HEK293 (cell line): ENCODE data around the gene RPL10A.

ENCODE experiments used
- EGR2 ChIP-seq: fragments of 450-650 bp; formaldehyde crosslinking; IDR thresholded peaks from 2 replicates; pipeline ENCODE4 v1.5.1; 2016; ENCODE audit warnings: low read depth, missing biosample characterization, missing genetic modification characterization
- HOXA7 ChIP-seq: sonication (generic); formaldehyde crosslinking; IDR thresholded peaks from 2 replicates; pipeline ENCODE4 v1.8.1; 2022; ENCODE audit warnings: missing genetic modification reagents, borderline replicate concordance
- MZF1 ChIP-seq: fragments of 450-650 bp; formaldehyde crosslinking; IDR thresholded peaks from 2 replicates; pipeline ENCODE4 v1.5.1; 2017; ENCODE audit warnings: missing biosample characterization, missing genetic modification characterization, borderline replicate concordance
- RBAK ChIP-seq: fragments of 450-650 bp; formaldehyde crosslinking; IDR thresholded peaks from 2 replicates; pipeline ENCODE4 v1.5.1; 2016; ENCODE audit warnings: missing biosample characterization, missing genetic modification characterization
- TCF7L2 ChIP-seq: IDR thresholded peaks from 2 replicates; pipeline ENCODE4 v1.6.1; 2011; ENCODE audit warnings: low read depth, mild to moderate bottlenecking, inconsistent platforms, low read length, moderate library complexity, borderline replicate concordance
- ZBTB11 ChIP-seq: fragments of 450-650 bp; formaldehyde crosslinking; conservative IDR thresholded peaks from 2 replicates; pipeline ENCODE4 v1.5.1; 2016; ENCODE audit warnings: low read depth, missing biosample characterization, missing genetic modification characterization
- ZBTB7A ChIP-seq: fragments of 450-650 bp; formaldehyde crosslinking; IDR thresholded peaks from 2 replicates; pipeline ENCODE4 v1.5.1; 2016; ENCODE audit warnings: low read depth, missing biosample characterization, missing genetic modification characterization
- ZBTB8A ChIP-seq: fragments of 450-650 bp; formaldehyde crosslinking; IDR thresholded peaks from 2 replicates; pipeline ENCODE4 v1.5.1; 2016; ENCODE audit warnings: missing biosample characterization, missing genetic modification characterization
- ZFP37 ChIP-seq: fragments of 450-650 bp; formaldehyde crosslinking; IDR thresholded peaks from 2 replicates; pipeline ENCODE4 v1.5.1; 2016; ENCODE audit warnings: missing biosample characterization, missing genetic modification characterization
- ZFP69B ChIP-seq: fragments of 450-650 bp; formaldehyde crosslinking; IDR thresholded peaks from 2 replicates; pipeline ENCODE4 v1.5.1; 2016; ENCODE audit warnings: missing biosample characterization, missing genetic modification characterization
- ZNF114 ChIP-seq: fragments of 450-650 bp; formaldehyde crosslinking; IDR thresholded peaks from 2 replicates; pipeline ENCODE4 v1.5.0; 2017; ENCODE audit warnings: missing biosample characterization, missing genetic modification characterization
- ZNF121 ChIP-seq: fragments of 450-650 bp; formaldehyde crosslinking; IDR thresholded peaks from 2 replicates; pipeline ENCODE4 v1.5.1; 2016; ENCODE audit warnings: missing biosample characterization, missing genetic modification characterization
- ZNF132 ChIP-seq: fragments of 450-650 bp; formaldehyde crosslinking; IDR thresholded peaks from 2 replicates; pipeline ENCODE4 v1.5.1; 2017; ENCODE audit warnings: missing biosample characterization, missing genetic modification characterization, borderline replicate concordance
- ZNF138 ChIP-seq: fragments of 450-650 bp; formaldehyde crosslinking; IDR thresholded peaks from 2 replicates; pipeline ENCODE4 v1.5.1; 2016; ENCODE audit warnings: missing biosample characterization, missing genetic modification characterization, borderline replicate concordance
- ZNF155 ChIP-seq: fragments of 450-650 bp; formaldehyde crosslinking; IDR thresholded peaks from 2 replicates; pipeline ENCODE4 v1.5.1; 2016; ENCODE audit warnings: missing biosample characterization, missing genetic modification characterization
- ZNF169 ChIP-seq: fragments of 450-650 bp; formaldehyde crosslinking; IDR thresholded peaks from 2 replicates; pipeline ENCODE4 v1.5.1; 2016; ENCODE audit warnings: missing biosample characterization, missing genetic modification characterization
- ZNF2 ChIP-seq: fragments of 450-650 bp; formaldehyde crosslinking; IDR thresholded peaks from 2 replicates; pipeline ENCODE4 v1.5.1; 2016; ENCODE audit warnings: missing biosample characterization, missing genetic modification characterization
- ZNF221 ChIP-seq: fragments of 450-650 bp; formaldehyde crosslinking; IDR thresholded peaks from 2 replicates; pipeline ENCODE4 v1.5.1; 2017; ENCODE audit warnings: missing biosample characterization, missing genetic modification characterization, borderline replicate concordance
- ZNF266 ChIP-seq: fragments of 450-650 bp; formaldehyde crosslinking; IDR thresholded peaks from 2 replicates; pipeline ENCODE4 v1.5.1; 2016; ENCODE audit warnings: missing biosample characterization, missing genetic modification characterization, low read depth
- ZNF274 ChIP-seq, 2 experiments: fragments of 200-500 bp in 1 of 2; fragments of 450-650 bp in 1 of 2; sonication (Bioruptor generic) in 1 of 2; formaldehyde crosslinking in 1 of 2; IDR thresholded peaks; 2 replicates each; pipeline versions ENCODE4 v1.5.1 to v1.6.1; 2014 to 2016; ENCODE audit warnings: borderline replicate concordance in 1 of 2, inconsistent platforms in 1 of 2, low read length in 1 of 2, missing biosample characterization in 1 of 2, missing genetic modification characterization in 1 of 2
- ZNF341 ChIP-seq: fragments of 450-650 bp; formaldehyde crosslinking; IDR thresholded peaks from 2 replicates; pipeline ENCODE4; 2016; ENCODE audit warnings: low read depth, missing biosample characterization, missing genetic modification characterization
- ZNF394 ChIP-seq: fragments of 450-650 bp; formaldehyde crosslinking; IDR thresholded peaks from 2 replicates; pipeline ENCODE4 v1.5.1; 2016; ENCODE audit warnings: missing biosample characterization, missing genetic modification characterization, mild to moderate bottlenecking, moderate library complexity, borderline replicate concordance
- ZNF473 ChIP-seq: fragments of 450-650 bp; formaldehyde crosslinking; IDR thresholded peaks from 2 replicates; pipeline ENCODE4 v1.5.1; 2017; ENCODE audit warnings: missing biosample characterization, missing genetic modification characterization
- ZNF510 ChIP-seq: fragments of 450-650 bp; formaldehyde crosslinking; IDR thresholded peaks from 2 replicates; pipeline ENCODE4 v1.5.1; 2018; ENCODE audit warnings: mild to moderate bottlenecking, missing genetic modification characterization, missing biosample characterization; ENCODE audit not compliant: insufficient replicate concordance
- ZNF521 ChIP-seq: fragments of 450-650 bp; formaldehyde crosslinking; IDR thresholded peaks from 2 replicates; pipeline ENCODE4 v1.5.1; 2017; ENCODE audit warnings: missing biosample characterization, mild to moderate bottlenecking, missing genetic modification characterization
- ZNF549 ChIP-seq: fragments of 450-650 bp; IDR thresholded peaks from 2 replicates; pipeline ENCODE4 v1.5.1; 2018; ENCODE audit warnings: missing biosample characterization, missing genetic modification characterization, mild to moderate bottlenecking, inconsistent platforms, moderate library complexity
- ZNF558 ChIP-seq: fragments of 450-650 bp; formaldehyde crosslinking; IDR thresholded peaks from 2 replicates; pipeline ENCODE4 v1.5.1; 2016; ENCODE audit warnings: missing biosample characterization, missing genetic modification characterization
- ZNF707 ChIP-seq: fragments of 450-650 bp; formaldehyde crosslinking; IDR thresholded peaks from 2 replicates; pipeline ENCODE4 v1.5.1; 2016; ENCODE audit warnings: missing biosample characterization, missing genetic modification characterization
- ZNF776 ChIP-seq: fragments of 450-650 bp; formaldehyde crosslinking; IDR thresholded peaks from 2 replicates; pipeline ENCODE4 v1.5.0; 2017; ENCODE audit warnings: missing biosample characterization, missing genetic modification characterization, borderline replicate concordance
- ZNF785 ChIP-seq: fragments of 450-650 bp; formaldehyde crosslinking; IDR thresholded peaks from 2 replicates; pipeline ENCODE4 v1.5.1; 2016; ENCODE audit warnings: missing biosample characterization, missing genetic modification characterization
- ZXDB ChIP-seq: fragments of 450-650 bp; formaldehyde crosslinking; IDR thresholded peaks from 2 replicates; pipeline ENCODE4 v1.5.1; 2016; ENCODE audit warnings: missing biosample characterization, missing genetic modification characterization
- TF ChIP-seq, protein P1 (sequence below): fragments of 450-650 bp; formaldehyde crosslinking; IDR thresholded peaks from 2 replicates; pipeline ENCODE4 v1.5.1; 2017; ENCODE audit warnings: missing biosample characterization, missing genetic modification characterization
- TF ChIP-seq, protein P2 (sequence below): fragments of 450-650 bp; formaldehyde crosslinking; optimal IDR thresholded peaks from 2 replicates; pipeline ENCODE3; 2016; ENCODE audit warnings: missing biosample characterization, mild to moderate bottlenecking, missing genetic modification characterization

RPL10A gene

GRCh38 chr6:35468181-35468979 lies at the start of gene RPL10A (continued):
- peak; percentile 42 for TF ChIP-seq ZBTB7A (tag by site-specific recombination)
- TF ChIP-seq ZNF707: no peak
- TF ChIP-seq EGR2: no peak
- peak; percentile 54 for TF ChIP-seq ZBTB11 (tag by site-specific recombination)
- peak; percentile 57; the same call in 1 of the 2 replicates for TF ChIP-seq ZNF121 (tag by site-specific recombination)
- no peak for TF ChIP-seq ZNF274 (IDR thresholded peaks at IDR 0.05; ENCODE audit: low read length)
- TF ChIP-seq ZNF274 (tag by site-specific recombination; IDR thresholded peaks at IDR 0.05; ENCODE audit: borderline replicate concordance): no peak
- peak; percentile 93 for TF ChIP-seq ZNF2 (tag by site-specific recombination)
- TF ChIP-seq ZNF132 (tag by site-specific recombination): no peak
- no peak for TF ChIP-seq ZNF549 (tag by site-specific recombination)
- TF ChIP-seq, protein P1, sequence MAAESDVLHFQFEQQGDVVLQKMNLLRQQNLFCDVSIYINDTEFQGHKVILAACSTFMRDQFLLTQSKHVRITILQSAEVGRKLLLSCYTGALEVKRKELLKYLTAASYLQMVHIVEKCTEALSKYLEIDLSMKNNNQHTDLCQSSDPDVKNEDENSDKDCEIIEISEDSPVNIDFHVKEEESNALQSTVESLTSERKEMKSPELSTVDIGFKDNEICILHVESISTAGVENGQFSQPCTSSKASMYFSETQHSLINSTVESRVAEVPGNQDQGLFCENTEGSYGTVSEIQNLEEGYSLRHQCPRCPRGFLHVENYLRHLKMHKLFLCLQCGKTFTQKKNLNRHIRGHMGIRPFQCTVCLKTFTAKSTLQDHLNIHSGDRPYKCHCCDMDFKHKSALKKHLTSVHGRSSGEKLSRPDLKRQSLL: no peak
- TF ChIP-seq ZNF776 (tag by site-specific recombination): peak; percentile 70; the same call in 1 of the 2 replicates
- peak; percentile 76 for TF ChIP-seq ZBTB8A (tag by site-specific recombination)
- TF ChIP-seq ZNF138: no peak
- peak; percentile 92 for TF ChIP-seq ZXDB (tag by site-specific recombination)
- no peak; the same call in 1 of the 2 replicates for TF ChIP-seq ZNF341 (tag by site-specific recombination)
- TF ChIP-seq ZNF558 (tag by site-specific recombination): 0 out of 2 replicates have a peak, but pooled peaks have one; percentile 9
- TF ChIP-seq HOXA7 (CRISPR knock-in tag): no peak
- TF ChIP-seq MZF1 (tag by site-specific recombination): no peak
- 0 out of 2 replicates have a peak, but pooled peaks have one; percentile 65 for TF ChIP-seq ZNF221 (tag by site-specific recombination)
- TF ChIP-seq ZNF155 (tag by site-specific recombination): no peak
- peak; percentile 97 for TF ChIP-seq ZFP37
- no peak for TF ChIP-seq RBAK (tag by site-specific recombination)
- TF ChIP-seq, protein P2, sequence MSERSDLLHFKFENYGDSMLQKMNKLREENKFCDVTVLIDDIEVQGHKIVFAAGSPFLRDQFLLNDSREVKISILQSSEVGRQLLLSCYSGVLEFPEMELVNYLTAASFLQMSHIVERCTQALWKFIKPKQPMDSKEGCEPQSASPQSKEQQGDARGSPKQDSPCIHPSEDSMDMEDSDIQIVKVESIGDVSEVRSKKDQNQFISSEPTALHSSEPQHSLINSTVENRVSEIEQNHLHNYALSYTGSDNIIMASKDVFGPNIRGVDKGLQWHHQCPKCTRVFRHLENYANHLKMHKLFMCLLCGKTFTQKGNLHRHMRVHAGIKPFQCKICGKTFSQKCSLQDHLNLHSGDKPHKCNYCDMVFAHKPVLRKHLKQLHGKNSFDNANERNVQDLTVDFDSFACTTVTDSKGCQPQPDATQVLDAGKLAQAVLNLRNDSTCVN (tag by site-specific recombination): peak; percentile 62
- TF ChIP-seq TCF7L2: no peak
- TF ChIP-seq ZNF169 (tag by site-specific recombination): no peak
- 0 out of 2 replicates have a peak, but pooled peaks have one; percentile 19 for TF ChIP-seq ZNF785 (tag by site-specific recombination)
- TF ChIP-seq ZNF114 (tag by site-specific recombination): no peak
- TF ChIP-seq ZNF394 (tag by site-specific recombination): peak; percentile 86
- peak; percentile 70; the same call in 1 of the 2 replicates for TF ChIP-seq ZFP69B (tag by site-specific recombination)
- no peak for TF ChIP-seq ZNF473
- no peak for TF ChIP-seq ZNF521
- no peak for TF ChIP-seq ZNF510 (tag by site-specific recombination)
- no peak for TF ChIP-seq ZNF266 (tag by site-specific recombination)
